Measurements from ENCODE around the gene LRRC58.
"Not testable (repeated sequence)": the region's sequence is repeated elsewhere in the genome, so short reads cannot be mapped to it uniquely, and the experiment has no call there.

The LRRC58 gene

DNA sequence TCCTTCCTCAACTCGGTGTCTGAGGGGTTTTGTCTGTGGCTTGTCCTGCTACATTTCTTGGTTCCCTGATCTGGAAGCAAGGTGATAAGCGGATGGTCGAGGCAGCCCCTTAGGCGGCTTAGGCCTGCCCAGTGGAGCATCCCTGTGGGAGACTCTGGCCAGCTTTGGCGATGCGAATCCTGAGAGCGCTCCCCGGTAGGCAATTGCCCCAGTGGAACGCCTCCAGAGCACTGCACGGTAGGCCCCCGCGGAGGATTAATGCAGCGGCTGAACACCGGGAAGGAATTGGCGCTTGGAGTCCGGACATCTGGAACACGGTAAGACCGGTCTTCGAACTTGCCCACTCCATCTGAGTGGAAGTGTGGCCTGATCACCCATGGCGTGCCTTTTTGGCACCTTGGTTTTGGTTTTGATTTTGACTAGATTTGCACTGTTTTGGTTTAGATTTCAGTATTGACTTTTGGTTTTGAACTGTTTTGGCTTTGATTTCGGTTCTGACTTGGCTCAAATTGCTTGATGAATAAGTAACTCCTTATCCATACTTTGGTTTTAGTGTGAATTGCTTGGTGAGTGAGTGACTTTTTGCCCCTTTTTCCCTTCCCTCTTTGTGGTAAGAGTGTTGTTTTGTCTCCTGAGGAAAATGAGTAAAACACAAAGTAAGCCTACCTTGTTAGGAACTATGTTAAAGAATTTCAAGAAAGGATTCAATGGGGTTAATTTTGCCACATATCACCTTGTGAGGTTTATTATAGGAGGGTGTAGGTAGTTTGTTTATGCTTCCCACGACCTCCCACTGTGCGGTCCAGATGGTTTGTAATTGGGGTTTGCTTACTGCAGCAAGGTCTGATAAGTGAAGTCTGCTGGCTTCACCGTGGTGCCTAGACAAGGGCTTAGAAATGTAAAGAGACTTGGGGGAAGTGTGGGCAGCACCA is 37.0 kb downstream of the LRRC58 start:
- Mint-ChIP-seq H3K4me3 (no peak overlapping the region), H3K27ac (no peak overlapping the region), H3K36me3 (ENCODE audit: low read depth) (peaks cover 45% of the 10 kb centered on the region), H3K4me1 (ENCODE audit: low read depth) (peaks cover 7% of the 10 kb centered on the region), H3K9me3 (peaks cover 15% of the 10 kb centered on the region), H3K27me3 (no peaks in the 10 kb centered on the region)
- DNase-seq, result no peak

DNA sequence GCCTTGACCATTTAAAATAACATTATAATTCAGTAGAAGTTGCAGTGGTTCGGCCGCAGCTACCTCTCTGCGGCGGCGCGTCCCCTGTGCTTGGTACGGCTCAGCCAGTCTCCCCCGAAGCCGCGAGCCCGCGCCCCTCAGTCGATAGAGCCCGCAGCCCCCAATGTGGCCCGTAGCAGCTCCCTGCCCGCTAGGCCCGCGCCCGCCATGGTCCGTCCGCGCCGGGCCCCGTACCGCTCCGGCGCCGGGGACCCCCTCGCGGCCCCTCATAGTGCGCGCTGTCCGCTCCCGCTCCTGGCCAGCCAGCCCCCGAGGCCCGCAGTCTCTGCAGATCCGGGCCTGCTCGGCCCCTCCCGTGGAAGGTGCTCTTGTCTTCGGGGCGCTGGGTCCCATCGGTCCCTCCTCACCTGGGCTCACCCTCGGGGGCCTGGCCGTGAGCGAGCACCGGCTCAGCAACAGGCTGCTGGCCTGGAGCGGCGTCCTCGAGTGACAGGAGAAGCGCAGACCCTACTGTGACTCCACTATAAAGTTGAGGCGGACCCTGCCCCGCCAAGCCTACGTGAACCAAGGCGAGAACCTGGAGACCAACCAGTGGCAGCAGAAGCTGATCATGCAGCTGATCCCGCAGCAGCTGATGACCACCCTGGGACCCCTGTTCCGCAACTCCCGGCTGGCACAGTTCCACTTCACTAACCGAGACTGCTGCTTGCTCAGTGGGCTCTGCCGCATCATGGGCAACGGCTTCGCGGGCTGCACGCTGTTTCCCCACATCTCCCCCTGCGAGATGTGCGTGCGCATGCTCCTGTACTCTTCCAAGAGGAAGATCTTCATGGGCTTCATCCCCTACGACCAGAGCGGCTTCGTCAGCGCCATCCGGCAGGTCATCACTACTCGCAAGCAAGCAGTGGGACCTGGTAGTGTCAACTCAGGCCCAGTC is 42.4 kb downstream of the LRRC58 start:
- H3K27me3 Mint-ChIP-seq, result no peaks in the 10 kb centered on the region
- no peaks in the 10 kb centered on the region for H3K9me3 Mint-ChIP-seq
- no peak for DNase-seq
- H3K27ac Mint-ChIP-seq, result no peak overlapping the region
- no peaks in the 10 kb centered on the region for H3K4me1 Mint-ChIP-seq (ENCODE audit: low read depth)
- no peaks in the 10 kb centered on the region for H3K36me3 Mint-ChIP-seq (ENCODE audit: low read depth)
- no peak overlapping the region for H3K4me3 Mint-ChIP-seq

DNA sequence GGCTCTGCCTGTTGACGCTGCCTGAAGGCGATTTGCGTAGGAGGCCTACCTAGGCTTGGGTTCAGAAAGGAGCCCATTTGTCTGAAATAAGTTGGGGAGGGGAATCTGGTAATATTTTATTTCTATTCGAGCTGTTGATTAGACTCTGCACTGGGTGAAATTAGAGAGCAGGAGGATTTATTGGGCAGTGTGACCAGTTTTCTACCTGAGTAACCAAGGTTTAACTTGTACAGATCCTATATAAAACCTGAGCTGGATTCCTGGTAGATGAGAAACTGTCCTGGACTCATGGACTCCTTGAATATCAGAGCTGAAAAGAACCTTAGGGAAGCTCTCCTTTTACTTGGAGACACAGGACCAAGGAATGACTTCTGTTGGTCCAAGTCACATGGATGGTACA is 44.5 kb downstream of the LRRC58 start:
- DNase-seq, result no peak
- no peak overlapping the region for H3K27ac Mint-ChIP-seq
- H3K9me3 Mint-ChIP-seq, result no peaks in the 10 kb centered on the region
- no peak overlapping the region for H3K4me3 Mint-ChIP-seq
- no peaks in the 10 kb centered on the region for H3K27me3 Mint-ChIP-seq
- no peaks in the 10 kb centered on the region for H3K4me1 Mint-ChIP-seq (ENCODE audit: low read depth)
- H3K36me3 Mint-ChIP-seq (ENCODE audit: low read depth), result no peaks in the 10 kb centered on the region

DNA sequence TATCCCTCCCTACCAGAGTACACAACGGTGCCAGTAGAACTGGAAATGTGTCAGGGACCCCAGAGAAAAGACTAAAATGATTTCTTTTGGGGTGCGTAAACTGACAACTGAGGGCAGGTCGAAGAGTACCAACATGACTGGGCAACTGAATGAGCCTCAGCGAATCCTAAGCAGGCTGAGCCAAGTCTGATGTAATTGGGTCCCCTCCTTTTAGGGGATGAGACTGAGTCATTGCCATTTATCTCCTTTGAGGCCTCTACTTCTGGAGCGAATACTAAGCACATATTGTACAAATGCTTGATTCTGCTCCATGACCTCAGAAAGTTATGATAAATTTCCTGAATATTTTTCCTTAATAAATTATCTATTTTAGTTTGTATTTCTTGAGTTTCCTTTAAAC is 46.8 kb downstream of the LRRC58 start:
- Mint-ChIP-seq H3K36me3 (ENCODE audit: low read depth) (no peaks in the 10 kb centered on the region), H3K27ac (no peak overlapping the region), H3K4me3 (no peak overlapping the region), H3K27me3 (no peaks in the 10 kb centered on the region), H3K4me1 (ENCODE audit: low read depth) (no peaks in the 10 kb centered on the region), H3K9me3 (no peaks in the 10 kb centered on the region)
- no peak for DNase-seq

DNA sequence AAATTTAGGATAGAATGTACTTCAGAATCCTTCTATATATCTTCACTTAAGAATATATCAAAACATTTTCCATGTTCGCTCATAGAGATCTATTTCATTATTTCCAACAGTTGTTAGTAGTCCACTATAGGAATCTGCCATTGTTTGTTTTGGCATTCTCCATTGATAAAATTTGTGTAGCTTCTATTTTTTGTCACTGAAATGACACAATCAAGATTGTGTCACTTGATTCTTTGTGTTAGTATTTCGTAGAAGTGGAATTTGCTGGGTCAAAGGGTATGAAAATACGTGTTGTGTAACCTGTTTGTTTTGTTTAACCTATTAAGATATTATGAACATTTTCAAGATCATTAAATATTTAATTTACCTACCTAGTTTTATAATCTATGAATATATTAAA is 48.2 kb downstream of the LRRC58 start:
- no peaks in the 10 kb centered on the region for H3K27me3 Mint-ChIP-seq
- H3K4me3 Mint-ChIP-seq, result no peak overlapping the region
- H3K9me3 Mint-ChIP-seq, result no peaks in the 10 kb centered on the region
- no peaks in the 10 kb centered on the region for H3K36me3 Mint-ChIP-seq (ENCODE audit: low read depth)
- no peak for DNase-seq
- H3K27ac Mint-ChIP-seq, result no peak overlapping the region
- H3K4me1 Mint-ChIP-seq (ENCODE audit: low read depth), result no peaks in the 10 kb centered on the region

DNA sequence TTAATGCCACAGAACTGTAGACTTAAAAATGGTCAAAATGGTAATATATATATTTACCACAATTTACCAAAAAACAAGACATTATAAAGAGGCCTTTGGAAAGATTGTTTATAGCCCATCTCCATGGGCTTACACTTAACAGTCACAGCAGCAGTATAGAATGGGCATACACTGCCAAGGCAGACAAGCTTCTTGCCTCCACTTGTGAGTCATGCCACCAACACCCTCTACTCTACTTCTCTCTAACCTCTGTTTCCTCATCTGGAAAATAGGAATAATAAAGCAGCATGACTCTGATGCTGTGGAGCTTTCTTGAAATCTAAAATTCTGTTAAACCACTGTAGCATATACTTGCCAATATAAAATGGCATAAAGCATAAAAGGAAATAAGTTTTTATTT is 49.8 kb downstream of the LRRC58 start:
- no peak overlapping the region for H3K4me3 Mint-ChIP-seq
- H3K27me3 Mint-ChIP-seq, result peaks cover 2% of the 10 kb centered on the region
- H3K4me1 Mint-ChIP-seq (ENCODE audit: low read depth), result no peaks in the 10 kb centered on the region
- H3K36me3 Mint-ChIP-seq (ENCODE audit: low read depth), result no peaks in the 10 kb centered on the region
- no peak for DNase-seq
- no peak overlapping the region for H3K27ac Mint-ChIP-seq
- H3K9me3 Mint-ChIP-seq, result peaks cover 2% of the 10 kb centered on the region

DNA sequence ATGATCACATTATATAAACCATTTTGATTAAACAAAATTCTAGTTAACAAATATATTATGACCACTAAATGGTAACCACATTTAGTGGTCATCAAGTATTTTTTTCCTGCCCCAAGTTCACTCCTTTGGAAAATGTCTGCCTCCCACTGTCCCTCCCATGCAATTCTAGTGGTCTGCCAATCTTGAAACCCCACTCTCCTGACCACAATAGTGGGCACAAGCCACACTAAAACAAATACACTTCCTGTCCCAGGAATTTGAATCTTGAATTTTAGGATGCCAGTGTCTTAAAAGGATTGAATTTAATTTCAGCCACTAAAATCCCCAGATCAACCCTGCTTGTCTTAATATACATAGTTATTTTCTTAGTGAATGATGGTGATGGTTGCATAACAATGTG is 50.2 kb downstream of the LRRC58 start:
- Mint-ChIP-seq H3K9me3 (peaks cover 4% of the 10 kb centered on the region), H3K4me3 (no peak overlapping the region), H3K36me3 (ENCODE audit: low read depth) (no peaks in the 10 kb centered on the region), H3K27ac (no peak overlapping the region), H3K27me3 (peaks cover 6% of the 10 kb centered on the region), H3K4me1 (ENCODE audit: low read depth) (no peaks in the 10 kb centered on the region)
- no peak for DNase-seq

DNA sequence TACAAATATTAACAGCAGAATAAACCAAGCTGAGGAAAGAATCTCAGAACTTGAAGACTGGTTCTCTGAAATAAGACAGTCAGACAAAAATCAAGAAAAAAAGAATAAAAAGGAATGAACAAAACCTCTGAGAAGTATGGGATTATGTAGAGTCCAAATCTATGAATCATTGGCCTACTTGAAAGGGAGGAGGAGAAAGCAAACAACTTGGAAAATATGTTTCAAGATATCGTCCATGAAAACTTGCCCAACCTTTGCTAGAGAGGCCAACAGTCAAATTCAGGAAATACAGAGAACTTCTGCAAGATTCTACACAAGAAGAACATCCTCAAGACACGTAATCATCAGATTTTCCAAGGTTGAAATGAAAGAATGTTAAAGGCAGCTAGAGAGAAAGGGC is 57.6 kb downstream of the LRRC58 start:
- DNase-seq; H3K27ac Mint-ChIP-seq; H3K4me1 Mint-ChIP-seq (ENCODE audit: low read depth); H3K36me3 Mint-ChIP-seq (ENCODE audit: low read depth); H3K4me3 Mint-ChIP-seq: not testable (repeated sequence)
- Mint-ChIP-seq H3K9me3 (peaks cover 20% of the 10 kb centered on the region), H3K27me3 (peaks cover 43% of the 10 kb centered on the region)

DNA sequence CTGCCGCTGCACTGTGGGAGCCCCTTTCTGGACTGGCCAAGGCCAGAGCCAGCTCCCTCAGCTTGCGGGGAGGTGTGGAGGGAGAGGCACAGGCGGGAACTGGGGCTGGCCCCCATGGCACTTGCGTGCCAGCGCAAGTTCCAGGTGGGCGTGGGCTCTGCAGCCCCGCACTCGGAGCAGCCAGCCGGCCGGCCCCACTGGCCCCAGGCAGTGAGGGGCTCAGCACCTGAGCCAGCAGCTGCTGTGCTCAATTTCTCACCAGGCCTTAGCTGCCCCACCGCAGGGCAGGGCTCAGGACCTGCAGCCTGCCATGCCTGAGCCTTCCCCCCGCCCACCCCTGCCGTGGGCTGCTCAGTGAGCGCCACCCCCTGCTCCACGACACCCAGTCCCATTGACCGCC is 59.5 kb downstream of the LRRC58 start:
- no peak for DNase-seq
- Mint-ChIP-seq H3K27me3 (peaks cover 57% of the 10 kb centered on the region), H3K36me3 (ENCODE audit: low read depth) (no peaks in the 10 kb centered on the region)

DNA sequence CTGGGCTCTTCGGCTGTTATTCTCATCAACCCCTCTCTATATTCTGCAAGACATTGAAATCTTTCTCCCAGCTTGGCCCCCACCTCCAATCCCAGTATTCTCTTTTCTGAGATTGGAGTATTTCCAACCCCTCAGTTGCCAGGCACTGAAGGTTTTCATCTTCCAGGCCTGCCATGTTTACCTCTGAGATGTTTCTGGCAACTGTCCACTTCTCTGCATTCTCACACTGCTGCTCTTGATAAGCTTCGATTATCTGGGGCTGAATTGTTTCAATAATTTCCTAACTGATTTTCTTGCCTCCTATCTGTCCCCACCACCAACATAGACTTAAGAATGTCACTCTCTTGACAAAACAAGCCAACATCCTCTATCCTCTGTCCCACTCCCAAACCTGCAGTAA is 62.7 kb downstream of the LRRC58 start:
- no peaks in the 10 kb centered on the region for H3K4me1 Mint-ChIP-seq (ENCODE audit: low read depth)
- no peak overlapping the region for H3K27ac Mint-ChIP-seq
- H3K4me3 Mint-ChIP-seq, result no peak overlapping the region
- peaks cover 70% of the 10 kb centered on the region for H3K27me3 Mint-ChIP-seq
- H3K9me3 Mint-ChIP-seq, result no peaks in the 10 kb centered on the region
- no peak for DNase-seq
- no peaks in the 10 kb centered on the region for H3K36me3 Mint-ChIP-seq (ENCODE audit: low read depth)

More for the DNA sequence above, 59.5 kb downstream of the LRRC58 start:
- Mint-ChIP-seq H3K27ac (no peak overlapping the region), H3K4me1 (ENCODE audit: low read depth) (no peaks in the 10 kb centered on the region), H3K4me3 (no peak overlapping the region), H3K9me3 (peaks cover 20% of the 10 kb centered on the region)

DNA sequence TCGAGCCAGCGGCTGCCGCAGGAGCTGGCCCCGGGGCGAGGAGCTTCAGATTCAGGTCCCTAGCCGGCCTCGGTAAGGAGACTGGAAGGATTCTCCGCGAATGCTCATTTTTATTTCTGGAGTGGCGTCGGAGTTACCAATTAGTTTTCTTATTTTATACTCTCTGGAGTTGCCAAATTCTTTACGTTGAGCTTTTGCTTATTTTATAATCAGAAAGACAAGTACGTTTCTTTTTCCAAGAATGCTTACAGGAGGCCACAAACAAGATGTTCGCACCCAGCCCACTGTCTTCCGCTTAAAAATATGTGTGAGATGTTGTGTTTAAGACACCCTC is 63.7 kb downstream of the LRRC58 start:
- Mint-ChIP-seq H3K27ac (no peak overlapping the region), H3K9me3 (no peaks in the 10 kb centered on the region), H3K36me3 (ENCODE audit: low read depth) (no peaks in the 10 kb centered on the region), H3K4me3 (no peak overlapping the region), H3K4me1 (ENCODE audit: low read depth) (no peaks in the 10 kb centered on the region), H3K27me3 (peaks cover 74% of the 10 kb centered on the region)
- DNase-seq, result no peak

DNA sequence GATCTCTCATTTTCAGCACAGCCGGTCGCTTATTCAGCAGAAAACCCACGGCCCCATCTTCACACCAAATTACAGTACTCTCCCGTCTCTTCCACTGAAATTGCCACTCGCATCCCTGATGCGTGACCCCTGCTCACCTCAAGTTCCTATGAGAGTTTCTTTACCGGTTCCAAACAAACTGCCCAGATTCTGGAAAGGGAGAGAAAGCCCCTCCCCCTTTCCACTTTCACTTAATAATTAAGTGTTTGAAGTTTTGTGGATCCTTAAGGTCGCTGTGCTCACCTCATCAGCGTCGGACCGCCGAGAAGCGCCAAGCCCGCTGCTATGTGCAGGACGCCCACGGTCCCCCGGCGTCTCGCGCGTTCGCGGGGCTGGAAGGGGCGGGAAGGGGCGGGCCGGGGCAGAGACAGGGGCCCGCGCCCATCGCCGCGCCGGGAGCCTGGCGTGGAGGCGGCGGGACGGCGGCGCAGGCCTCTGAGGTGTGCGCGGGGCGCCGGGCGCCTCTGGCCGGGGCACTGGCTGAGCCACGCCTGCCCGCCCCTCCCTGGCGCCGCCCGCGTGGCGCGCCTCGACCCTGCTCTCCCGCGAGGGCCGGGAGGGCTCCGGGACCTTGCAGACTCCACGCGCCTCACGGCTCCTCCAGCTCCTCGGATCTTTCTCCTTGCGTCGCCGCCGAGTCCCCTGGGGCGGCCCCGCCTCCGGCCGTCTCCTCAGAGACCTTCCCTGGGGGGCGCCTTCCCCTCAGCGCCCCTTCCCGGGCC is 64.2 kb downstream of the LRRC58 start, which contains the start of gene GPR156:
TSS of gene GPR156 (minus strand) at position 476 of the 761 bp plus-strand sequence. CDS start 41,124 bp downstream, outside the sequence.
- Mint-ChIP-seq H3K4me1 (ENCODE audit: low read depth) (no peaks in the 10 kb centered on the region), H3K27me3 (peaks cover 75% of the 10 kb centered on the region), H3K4me3 (peak within 1 kb of the TSS; percentile 32), H3K36me3 (ENCODE audit: low read depth) (no peaks in the 10 kb centered on the region), H3K9me3 (no peaks in the 10 kb centered on the region), H3K27ac (no peak within 1 kb of the TSS)
- no peak for DNase-seq

DNA sequence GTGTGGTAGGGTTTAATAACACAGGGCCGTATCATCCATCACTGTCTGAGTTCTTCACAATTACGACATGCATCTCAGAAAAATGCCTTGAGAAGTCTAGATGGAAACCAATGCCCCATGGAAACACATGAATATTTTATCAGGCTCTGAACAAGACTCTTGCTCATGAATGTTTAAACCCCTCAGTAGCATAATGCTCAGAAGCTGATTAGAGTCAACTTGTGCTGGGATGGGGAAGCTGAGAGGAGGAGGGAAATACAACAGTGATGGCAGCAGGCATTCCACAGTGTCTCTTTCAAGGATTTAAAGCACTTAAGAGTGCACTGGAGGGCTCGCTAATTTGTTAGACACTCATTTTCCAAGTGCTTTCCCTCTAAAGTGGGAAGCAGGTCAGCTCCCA is 67.9 kb downstream of the LRRC58 start:
- no peaks in the 10 kb centered on the region for H3K9me3 Mint-ChIP-seq
- H3K36me3 Mint-ChIP-seq (ENCODE audit: low read depth), result no peaks in the 10 kb centered on the region
- H3K4me1 Mint-ChIP-seq (ENCODE audit: low read depth), result no peaks in the 10 kb centered on the region
- peaks cover 63% of the 10 kb centered on the region for H3K27me3 Mint-ChIP-seq
- no peak overlapping the region for H3K4me3 Mint-ChIP-seq
- no peak overlapping the region for H3K27ac Mint-ChIP-seq
- DNase-seq, result no peak

DNA sequence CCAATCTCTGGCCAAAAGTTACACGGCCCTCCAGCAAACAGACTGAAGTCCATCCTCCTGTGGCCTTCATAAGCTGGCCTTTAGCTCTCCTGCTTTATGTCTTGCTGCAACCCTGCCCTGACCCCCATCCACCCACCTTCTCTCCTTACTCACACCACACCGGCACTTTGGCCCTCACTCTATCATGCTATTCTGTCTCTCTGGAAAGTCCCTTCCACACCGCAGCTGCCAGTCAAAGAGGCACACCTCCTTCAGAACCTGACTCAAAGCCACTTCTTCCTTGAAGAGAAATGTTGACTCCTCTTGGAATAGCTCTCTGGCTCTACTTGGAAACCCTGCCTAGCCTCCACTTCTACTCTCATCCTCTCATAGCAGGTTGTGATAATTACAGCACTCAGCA is 68.6 kb downstream of the LRRC58 start:
- no peak overlapping the region for H3K4me3 Mint-ChIP-seq
- no peaks in the 10 kb centered on the region for H3K9me3 Mint-ChIP-seq
- H3K27me3 Mint-ChIP-seq, result peaks cover 58% of the 10 kb centered on the region
- H3K27ac Mint-ChIP-seq, result no peak overlapping the region
- H3K4me1 Mint-ChIP-seq (ENCODE audit: low read depth), result no peaks in the 10 kb centered on the region
- no peak for DNase-seq
- H3K36me3 Mint-ChIP-seq (ENCODE audit: low read depth), result no peaks in the 10 kb centered on the region
